Measurements from ENCODE around the gene LAYN.
A peak's percentile ranks its signal among the peaks of the same experiment; 100 is the strongest.

LAYN gene

DNA sequence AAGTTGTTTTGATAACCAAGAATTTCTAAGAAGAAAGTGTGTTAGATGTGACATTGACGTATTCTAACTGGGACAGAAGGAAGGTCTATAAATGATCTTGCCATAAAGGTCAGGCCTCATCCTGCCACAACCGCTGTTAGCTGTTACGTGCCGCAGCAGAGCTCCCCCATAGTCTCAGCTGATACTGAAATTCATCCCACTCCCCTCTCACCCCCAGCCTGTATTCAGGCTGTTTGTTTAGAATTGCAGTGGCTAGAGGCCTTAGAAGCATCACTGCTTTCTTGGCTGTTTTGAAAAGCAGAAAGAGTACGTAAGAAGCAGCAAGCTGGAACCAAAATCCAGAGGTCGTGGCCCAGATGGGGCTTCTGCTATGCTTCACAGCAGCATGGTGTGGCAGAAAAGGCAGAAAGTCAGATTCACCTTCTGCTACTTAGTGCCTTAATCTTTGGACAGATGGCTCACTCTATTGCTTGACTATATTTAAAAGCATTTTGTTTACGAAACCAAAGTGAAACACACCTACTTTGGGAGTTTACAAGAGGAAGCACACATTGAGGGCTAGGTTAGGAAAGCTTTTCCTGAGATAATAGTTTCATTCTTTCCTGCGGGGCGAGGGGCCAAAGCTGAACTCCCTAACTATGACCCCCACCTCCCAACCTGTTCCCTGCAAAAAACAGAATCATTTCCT, 950 bp upstream of the LAYN start:
- Histone ChIP-seq H3K4me3 (ENCODE audit: low read depth, low read length) (no peak overlapping the region), H3K27me3 (peaks cover 45% of the 10 kb centered on the region), H3K9me3 (no peaks in the 10 kb centered on the region; the same call in 1 of the 2 replicates), H3K4me1 (no peaks in the 10 kb centered on the region), H3K36me3 (no peaks in the 10 kb centered on the region)
- DNase-seq, result no peak
- TF ChIP-seq, protein P1, sequence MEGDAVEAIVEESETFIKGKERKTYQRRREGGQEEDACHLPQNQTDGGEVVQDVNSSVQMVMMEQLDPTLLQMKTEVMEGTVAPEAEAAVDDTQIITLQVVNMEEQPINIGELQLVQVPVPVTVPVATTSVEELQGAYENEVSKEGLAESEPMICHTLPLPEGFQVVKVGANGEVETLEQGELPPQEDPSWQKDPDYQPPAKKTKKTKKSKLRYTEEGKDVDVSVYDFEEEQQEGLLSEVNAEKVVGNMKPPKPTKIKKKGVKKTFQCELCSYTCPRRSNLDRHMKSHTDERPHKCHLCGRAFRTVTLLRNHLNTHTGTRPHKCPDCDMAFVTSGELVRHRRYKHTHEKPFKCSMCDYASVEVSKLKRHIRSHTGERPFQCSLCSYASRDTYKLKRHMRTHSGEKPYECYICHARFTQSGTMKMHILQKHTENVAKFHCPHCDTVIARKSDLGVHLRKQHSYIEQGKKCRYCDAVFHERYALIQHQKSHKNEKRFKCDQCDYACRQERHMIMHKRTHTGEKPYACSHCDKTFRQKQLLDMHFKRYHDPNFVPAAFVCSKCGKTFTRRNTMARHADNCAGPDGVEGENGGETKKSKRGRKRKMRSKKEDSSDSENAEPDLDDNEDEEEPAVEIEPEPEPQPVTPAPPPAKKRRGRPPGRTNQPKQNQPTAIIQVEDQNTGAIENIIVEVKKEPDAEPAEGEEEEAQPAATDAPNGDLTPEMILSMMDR (IDR thresholded peaks at IDR 0.05; ENCODE audit: low read depth, low read length), result no peak

DNA sequence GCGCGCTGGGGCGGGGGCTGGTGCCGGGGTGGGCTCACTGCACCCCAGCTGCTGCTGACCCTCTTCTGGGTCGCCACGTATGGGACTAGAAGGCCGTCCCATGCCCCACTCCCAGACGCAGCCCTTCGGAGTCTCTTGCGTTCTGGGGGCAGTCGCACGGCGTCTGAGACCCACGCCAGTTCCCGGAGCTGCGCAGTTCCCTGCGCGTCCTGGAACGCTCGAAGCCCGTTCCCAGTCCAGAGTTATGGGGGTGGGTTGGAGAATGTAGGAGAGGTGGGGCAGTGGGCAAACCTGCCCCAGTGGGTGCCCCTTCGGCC, 375 bp downstream of the LAYN start:
- H3K27me3 ChIP-seq, result peaks cover 35% of the 10 kb centered on the region
- H3K9me3 ChIP-seq, result no peaks in the 10 kb centered on the region; the same call in 1 of the 2 replicates
- DNase-seq, result no peak
- no peaks in the 10 kb centered on the region for H3K36me3 ChIP-seq
- H3K4me1 ChIP-seq, result no peaks in the 10 kb centered on the region
- TF ChIP-seq, protein P1 (IDR thresholded peaks at IDR 0.05; ENCODE audit: low read depth, low read length), result no peak
- H3K4me3 ChIP-seq (ENCODE audit: low read depth, low read length), result peak overlapping the region; percentile 47

DNA sequence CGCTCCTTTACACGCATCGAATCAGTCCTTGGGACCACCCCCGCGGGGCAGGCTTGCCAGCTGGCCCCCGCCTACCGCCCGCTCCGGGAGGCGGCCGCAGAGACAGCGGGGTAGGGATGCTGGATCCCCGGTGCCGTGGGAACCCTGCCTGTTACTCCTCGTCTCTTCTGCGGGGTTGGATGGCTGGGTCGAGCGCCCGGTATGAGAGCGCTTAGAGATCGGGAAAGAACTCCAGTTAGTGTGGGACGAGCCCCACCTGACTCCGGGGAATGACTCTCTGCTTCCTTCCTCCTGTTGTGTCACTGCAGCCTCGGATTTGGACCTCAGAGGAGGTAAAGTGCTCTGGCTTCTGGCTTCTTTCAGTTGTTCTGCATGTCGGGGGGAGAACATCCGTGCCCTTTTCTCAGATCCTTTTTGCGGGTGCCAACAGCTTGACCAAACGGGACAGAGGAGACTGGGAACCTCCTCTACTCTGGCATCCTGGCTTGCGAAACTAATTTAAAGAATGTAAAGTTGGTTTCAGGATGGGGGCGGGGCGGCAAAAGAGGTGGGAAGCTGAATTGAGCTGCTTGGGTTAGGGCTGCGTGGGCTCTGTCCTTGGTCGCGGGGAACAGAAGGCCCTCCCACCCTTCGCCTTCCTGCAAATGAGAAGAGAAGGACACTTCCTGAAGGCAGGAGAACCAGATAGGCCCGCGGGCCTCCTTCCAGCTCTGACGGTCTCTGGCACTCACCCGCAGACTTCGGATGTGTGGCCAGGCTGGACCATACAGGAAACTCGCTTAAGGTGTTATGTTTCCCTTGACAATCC, 938 bp downstream of the LAYN start:
- Histone ChIP-seq H3K9me3 (no peaks in the 10 kb centered on the region; the same call in 1 of the 2 replicates), H3K4me3 (ENCODE audit: low read depth, low read length) (no peak overlapping the region; the same call in 1 of the 2 replicates), H3K27me3 (peaks cover 29% of the 10 kb centered on the region), H3K36me3 (no peaks in the 10 kb centered on the region), H3K4me1 (no peaks in the 10 kb centered on the region)
- DNase-seq, result no peak
- TF ChIP-seq, protein P1 (IDR thresholded peaks at IDR 0.05; ENCODE audit: low read depth, low read length), result no peak

DNA sequence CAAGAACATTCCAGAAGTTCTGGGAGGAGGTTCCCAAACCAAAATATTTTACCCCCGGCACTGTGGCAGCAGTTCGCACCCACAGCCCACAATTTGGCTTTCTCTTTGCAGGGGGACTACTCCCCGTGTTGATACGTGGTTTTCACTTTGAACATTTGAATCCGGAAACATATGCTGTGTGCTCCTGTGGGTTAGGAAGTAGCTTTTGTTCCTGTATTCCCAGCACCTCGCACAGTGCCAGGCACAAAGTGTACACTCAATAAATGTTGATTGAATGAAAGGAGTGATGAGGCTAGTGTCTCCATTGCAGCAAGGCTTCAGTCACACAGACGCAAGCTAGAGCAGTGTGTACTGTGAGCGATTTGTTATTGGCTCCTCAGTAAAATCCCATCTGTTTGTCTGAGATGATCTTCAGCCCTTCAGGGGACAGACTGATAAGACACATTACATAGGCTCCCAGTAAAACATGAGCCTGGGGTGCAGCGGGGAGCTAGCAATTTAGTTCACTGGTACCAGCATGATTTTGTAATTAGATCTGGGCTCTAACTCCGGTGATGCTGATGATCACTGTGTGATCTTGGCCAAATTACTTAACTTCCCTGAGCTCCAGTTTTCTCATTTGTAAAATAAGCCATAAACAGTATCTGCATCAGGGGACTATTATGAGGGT, 2.2 kb downstream of the LAYN start:
- TF ChIP-seq, protein P1 (IDR thresholded peaks at IDR 0.05; ENCODE audit: low read depth, low read length), result no peak
- no peak overlapping the region for H3K4me3 ChIP-seq (ENCODE audit: low read depth, low read length)
- DNase-seq, result no peak
- H3K27me3 ChIP-seq, result peaks cover 19% of the 10 kb centered on the region
- no peaks in the 10 kb centered on the region; the same call in 1 of the 2 replicates for H3K9me3 ChIP-seq
- H3K4me1 ChIP-seq, result no peaks in the 10 kb centered on the region
- H3K36me3 ChIP-seq, result no peaks in the 10 kb centered on the region

DNA sequence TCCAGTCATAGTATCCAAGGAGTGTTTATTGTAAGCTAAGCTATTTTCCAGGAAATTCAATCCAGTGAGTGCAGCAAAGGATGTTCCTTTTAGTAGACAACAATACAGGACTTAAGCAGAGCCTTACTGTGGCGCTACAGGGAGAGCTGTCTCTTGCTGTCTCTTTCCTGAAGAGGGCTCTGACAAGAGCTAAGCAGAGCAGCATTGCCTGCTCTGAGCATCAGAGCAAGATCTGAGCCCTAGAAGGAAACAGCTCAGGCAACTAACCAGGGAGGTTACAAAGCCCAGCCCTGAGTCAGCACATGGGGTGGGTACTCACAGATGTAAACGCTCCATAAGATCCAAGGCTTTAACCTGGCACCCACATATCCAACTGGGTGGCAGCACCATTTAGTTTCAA, 8.0 kb downstream of the LAYN start:
- no peak for DNase-seq
- H3K36me3 ChIP-seq, result no peaks in the 10 kb centered on the region
- peaks cover 3% of the 10 kb centered on the region; the same call in 1 of the 2 replicates for H3K4me1 ChIP-seq
- H3K27me3 ChIP-seq, result no peaks in the 10 kb centered on the region; the same call in 1 of the 2 replicates
- no peaks in the 10 kb centered on the region for H3K9me3 ChIP-seq
- no peak overlapping the region for H3K4me3 ChIP-seq (ENCODE audit: low read depth, low read length)
- TF ChIP-seq, protein P1 (IDR thresholded peaks at IDR 0.05; ENCODE audit: low read depth, low read length), result no peak
